HCT116 (cell line): Measurements from ENCODE around the gene SNAPC4. TPM values are rescaled to one million over a fixed set of nuclear protein-coding genes. Genes with fewer than 3 reads are reported as not detected.

Experiments used
- ATAC-seq: fragments of 200-7000 bp; cut with Tn5 transposase; 2 replicates; pipeline ENCODE4 v1.9.1; 2020; ENCODE audit warnings: mild to moderate bottlenecking, moderate library complexity
- BruUV-seq: library from RNA; stranded (reverse); fragments of 400-500 nt; replicated peaks from 2 replicates; lab custom pipeline; 2021; lab: Mats Ljungman, UMichigan
- CTCF ChIA-PET: fragments of 300-600 bp; sonication (Branson Sonifier 250); formaldehyde crosslinking; loops from one replicate; lab custom pipeline; 2021; ENCODE audit warnings: antibody characterized with exemption; lab: Charles Lee
- POLR2A ChIA-PET: fragments of 300-600, 350-600 bp; sonication (Branson Sonifier 250); formaldehyde crosslinking; loops from one replicate; lab custom pipeline; 2021; ENCODE audit warnings: antibody characterized with exemption; lab: Charles Lee
- RAD21 ChIA-PET, 2 experiments: fragments of 300-600 bp; sonication (Branson Sonifier 250); formaldehyde crosslinking; loops; one replicate each; lab custom pipeline; 2023; ENCODE audit warnings: low total read pairs in 2 of 2; ENCODE audit not compliant: uncharacterized antibody in 2 of 2, unreplicated experiment in 2 of 2, low non-redundant PET in 1 of 2; lab: Charles Lee
- DNase-seq: peaks from one replicate; pipeline ENCODE4 v3.0.0-alpha.2; 2010; ENCODE audit warnings: low read depth, low spot score
- H2AFZ ChIP-seq: fragments of 200-600 bp; shearing (Covaris generic), sonication (generic); 2 replicates; pipeline ENCODE4 v1.6.1; 2017; ENCODE audit warnings: low read depth, mixed run types, mixed read lengths, antibody characterized with exemption, low read length; ENCODE audit not compliant: poor library complexity, severe bottlenecking
- H3K27ac ChIP-seq: 2 replicates; pipeline ENCODE4 v1.5.1; 2012; ENCODE audit warnings: low read depth, low read length
- H3K27me3 ChIP-seq: fragments of 200-600 bp; sonication (generic); 2 replicates; pipeline ENCODE4 v1.6.1; 2016; ENCODE audit warnings: mixed run types, low read length, mixed read lengths; ENCODE audit not compliant: insufficient read depth
- H3K36me3 ChIP-seq, 2 experiments: fragments of 200-500 bp in 1 of 2; fragments of 200-600 bp in 1 of 2; sonication (Bioruptor generic) in 1 of 2; sonication (generic) in 1 of 2; 2 replicates each; pipeline versions ENCODE4 v1.5.1 to v1.6.1; 2014 to 2016; ENCODE audit warnings: low read length in 2 of 2, inconsistent platforms in 1 of 2, mixed read lengths in 1 of 2, mixed run types in 1 of 2; ENCODE audit not compliant: insufficient read depth in 2 of 2, control insufficient read depth in 1 of 2
- H3K4me1 ChIP-seq, 2 experiments: fragments of 200-600 bp in 1 of 2; sonication (generic) in 1 of 2; 2 replicates each; pipeline versions ENCODE4 v1.5.1 to v1.6.1; 2012 to 2017; ENCODE audit warnings: low read length in 2 of 2, inconsistent platforms in 1 of 2, mild to moderate bottlenecking in 1 of 2, mixed read lengths in 1 of 2, mixed run types in 1 of 2, moderate library complexity in 1 of 2; ENCODE audit not compliant: insufficient read depth in 2 of 2, control insufficient read depth in 1 of 2
- H3K4me2 ChIP-seq: fragments of 200-600 bp; sonication (generic); 2 replicates; pipeline ENCODE4 v1.6.1; 2017; ENCODE audit warnings: mixed run types, low read length, mixed read lengths
- H3K4me3 ChIP-seq, 2 experiments: fragments of 200-600 bp in 1 of 2; sonication (generic) in 1 of 2; replicated peaks in 1 of 2; 2 replicates each; pipeline ENCODE4 v1.5.1; 2011 to 2016; ENCODE audit warnings: low read length in 2 of 2, control low read depth in 1 of 2, low read depth in 1 of 2, mild to moderate bottlenecking in 1 of 2, mixed read lengths in 1 of 2, mixed run types in 1 of 2
- H3K79me2 ChIP-seq: fragments of 200-600 bp; sonication (generic); 2 replicates; pipeline ENCODE4 v1.6.1; 2017; ENCODE audit warnings: mild to moderate bottlenecking, mixed run types, low read length, moderate library complexity, mixed read lengths; ENCODE audit not compliant: insufficient read depth
- H3K9ac ChIP-seq: fragments of 200-600 bp; sonication (generic); 2 replicates; pipeline ENCODE4 v1.6.1; 2016; ENCODE audit warnings: low read length, mixed read lengths
- H3K9me2 ChIP-seq: fragments of 200-600 bp; sonication (generic), shearing (Covaris generic); 2 replicates; pipeline ENCODE4 v1.6.1; 2017; ENCODE audit warnings: mixed run types, mild to moderate bottlenecking, moderate library complexity; ENCODE audit not compliant: insufficient read depth
- H3K9me3 ChIP-seq, 2 experiments: fragments of 200-500 bp in 1 of 2; fragments of 200-600 bp in 1 of 2; sonication (Bioruptor generic) in 1 of 2; sonication (generic) in 1 of 2; 2 replicates each; pipeline ENCODE4 v1.6.1; 2014 to 2017; ENCODE audit warnings: low read length in 2 of 2, mixed read lengths in 2 of 2, inconsistent platforms in 1 of 2, low read depth in 1 of 2, mild to moderate bottlenecking in 1 of 2, mixed run types in 1 of 2, moderate library complexity in 1 of 2; ENCODE audit not compliant: control insufficient read depth in 1 of 2, insufficient read depth in 1 of 2
- H4K20me1 ChIP-seq: fragments of 200-600 bp; sonication (generic), shearing (Covaris generic); 2 replicates; pipeline ENCODE4 v1.6.1; 2017; ENCODE audit warnings: mixed run types, mild to moderate bottlenecking, moderate library complexity; ENCODE audit not compliant: insufficient read depth
- ATF3 ChIP-seq: IDR thresholded peaks from 2 replicates; pipeline ENCODE4 v1.6.1; 2012
- CBX3 ChIP-seq: IDR thresholded peaks from 2 replicates; pipeline ENCODE4 v1.6.1; 2012; ENCODE audit warnings: low read depth
- CEBPB ChIP-seq: IDR thresholded peaks from 2 replicates; pipeline ENCODE4 v1.6.1; 2012; ENCODE audit warnings: low read depth
- CTCF ChIP-seq, 3 experiments: fragments of 200-600 bp in 1 of 3; sonication (generic) in 1 of 3; IDR thresholded peaks in 2 of 3; conservative IDR thresholded peaks in 1 of 3; 2 replicates each; pipeline ENCODE4 v1.5.1; 2012 to 2017; ENCODE audit warnings: low read depth in 2 of 3, low read length in 2 of 3, antibody characterized with exemption in 1 of 3, borderline replicate concordance in 1 of 3, control low read depth in 1 of 3, mild to moderate bottlenecking in 1 of 3, mixed read lengths in 1 of 3, mixed run types in 1 of 3, moderate library complexity in 1 of 3; ENCODE audit not compliant: insufficient read depth in 1 of 3
- EGR1 ChIP-seq: IDR thresholded peaks from 2 replicates; pipeline ENCODE4 v1.6.1; 2012; ENCODE audit warnings: low read depth
- ELF1 ChIP-seq: IDR thresholded peaks from 2 replicates; pipeline ENCODE4 v1.6.1; 2012; ENCODE audit warnings: low read depth, borderline replicate concordance
- EZH2 ChIP-seq: fragments of 200-600 bp; sonication (generic); IDR thresholded peaks from 2 replicates; pipeline ENCODE4 v1.6.1; 2017; ENCODE audit warnings: antibody characterized with exemption, mixed run types
- JUND ChIP-seq: IDR thresholded peaks from 2 replicates; pipeline ENCODE4 v1.6.1; 2012
- POLR2AphosphoS5 ChIP-seq: IDR thresholded peaks from 2 replicates; pipeline ENCODE4 v1.6.1; 2011; ENCODE audit warnings: mild to moderate bottlenecking, low read depth, low read length, moderate library complexity
- RAD21 ChIP-seq: IDR thresholded peaks from 2 replicates; pipeline ENCODE4 v1.6.1; 2012; ENCODE audit warnings: low read depth, mild to moderate bottlenecking
- SIN3A ChIP-seq: IDR thresholded peaks from 2 replicates; pipeline ENCODE4 v1.6.1; 2012; ENCODE audit warnings: low read depth
- SRF ChIP-seq: IDR thresholded peaks from 2 replicates; pipeline ENCODE4 v1.6.1; 2012; ENCODE audit warnings: low read depth
- TCF7L2 ChIP-seq: IDR thresholded peaks from 2 replicates; pipeline ENCODE4 v1.7.0; 2011; ENCODE audit warnings: borderline replicate concordance, inconsistent platforms; ENCODE audit not compliant: insufficient read depth, insufficient read length; ENCODE audit errors: extremely low read depth
- YY1 ChIP-seq: IDR thresholded peaks from 2 replicates; pipeline ENCODE4 v1.6.1; 2011; ENCODE audit warnings: low read length, low read depth, moderate library complexity, mild to moderate bottlenecking; ENCODE audit not compliant: insufficient replicate concordance; ENCODE audit errors: extremely low read depth
- ZFX ChIP-seq: fragments of 450-650 bp; IDR thresholded peaks from 2 replicates; pipeline ENCODE4 v1.6.1; 2017
- intact Hi-C: fragments of 100-400 bp; cut with micrococcal nuclease; formaldehyde crosslinking; loops from 2 replicates; pipeline ENCODE4 v1.10.0; 2022
- total RNA-seq: library from RNA; stranded (reverse); gene quantifications from one replicate; pipeline ENCODE4 v1.2.1, GENCODE V29; 2021; ENCODE audit not compliant: unreplicated experiment

Gene SNAPC4
- total RNA-seq, 1 experiment from 2014 or later, result 20.4 TPM

- Histone ChIP-seq H3K4me2 (no peak overlapping the region), H3K27me3 (no peaks in the 10 kb centered on the region), H4K20me1 (no peaks in the 10 kb centered on the region), H3K36me3 (peaks cover 44 to 61% of the 10 kb centered on the region in 2 experiments), H3K9ac (no peak overlapping the region), H3K4me3 (no peak overlapping the region), H2AFZ (no peak overlapping the region), H3K9me3 (no peaks in the 10 kb centered on the region), H3K9me2 (no peaks in the 10 kb centered on the region), H3K27ac (no peak overlapping the region), H3K79me2 (peaks cover 60% of the 10 kb centered on the region), H3K4me1 (peaks cover 7 to 14% of the 10 kb centered on the region in 2 experiments)
- ChIA-PET POLR2A (no interaction called here), CTCF (no interaction called here), RAD21 (no interaction called here)
- no TSS peak for BruUV-seq
- TF ChIP-seq EZH2 (no peak), JUND (no peak), SIN3A (no peak)
- DNase-seq (no peak), ATAC-seq (no peak)
- intact Hi-C loops, result no loop called here
These were observed 4.4 kb downstream of the SNAPC4 start for GRCh38 chr9:136395345-136396218.

GRCh38 chr9:136395020-136395340, 5.0 kb downstream of the SNAPC4 start:
- ChIA-PET POLR2A (no interaction called here), RAD21 (no interaction called here), CTCF (no interaction called here)
- Histone ChIP-seq H3K4me3 (no peak overlapping the region), H3K27me3 (no peaks in the 10 kb centered on the region), H3K4me2 (no peak overlapping the region), H3K9me2 (no peaks in the 10 kb centered on the region), H3K9me3 (no peaks in the 10 kb centered on the region), H4K20me1 (no peaks in the 10 kb centered on the region), H3K27ac (no peak overlapping the region), H3K36me3 (peaks cover 45 to 61% of the 10 kb centered on the region in 2 experiments), H3K4me1 (peaks cover 7 to 9% of the 10 kb centered on the region in 2 experiments), H3K79me2 (peaks cover 60% of the 10 kb centered on the region), H3K9ac (no peak overlapping the region), H2AFZ (no peak overlapping the region)
- intact Hi-C loops, result no loop called here
- BruUV-seq, result no TSS peak
- no peak for ATAC-seq
- DNase-seq, result no peak
- TF ChIP-seq RAD21 (no peak), CEBPB (no peak), EZH2 (no peak), ZFX (no peak), SRF (no peak), ATF3 (no peak), CBX3 (no peak), YY1 (no peak), EGR1 (no peak), ELF1 (no peak), POLR2AphosphoS5 (no peak), CTCF (IDR thresholded peaks at IDR 0.05 in 2 of 3, conservative IDR thresholded peaks at IDR 0.05 in 1 of 3; ENCODE audit: borderline replicate concordance in 1 of 3, insufficient read depth in 1 of 3, low read depth in 2 of 3, low read length in 2 of 3) (no peak), TCF7L2 (no peak)
